Measurements from ENCODE around the gene ELF1. TPM values are rescaled to one million over a fixed set of nuclear protein-coding genes. Genes with fewer than 3 reads are reported as not detected.
"Not testable (repeated sequence)": the region's sequence is repeated elsewhere in the genome, so short reads cannot be mapped to it uniquely, and the experiment has no call there.

Gene ELF1
- total RNA-seq, 3 donors from 2014 or later (not counting 1 experiment from before 2014, with no cell fraction given): 174 to 216 (median 193) TPM

- no peak for DNase-seq
- H3K36me3 ChIP-seq (ENCODE audit: control insufficient read depth, insufficient read depth, low read length): no peaks in the 10 kb centered on the region
- peaks cover 0 to 12% of the 10 kb centered on the region in 2 donors for H3K4me1 Mint-ChIP-seq
- H3K9me3 ChIP-seq (ENCODE audit: control insufficient read depth, insufficient read depth, low read length): no peaks in the 10 kb centered on the region
- no peaks in the 10 kb centered on the region for H3K9me3 Mint-ChIP-seq
- no peak overlapping the region for H3K4me3 ChIP-seq (ENCODE audit: low read length)
- no peak for ATAC-seq
- no peaks in the 10 kb centered on the region for H3K27me3 ChIP-seq (ENCODE audit: control insufficient read depth, insufficient read depth, low read length)
- H3K4me3 Mint-ChIP-seq: no peak overlapping the region
- no peaks in the 10 kb centered on the region for H3K36me3 Mint-ChIP-seq
- H3K27ac Mint-ChIP-seq: no peak overlapping the region
- no peak for TF ChIP-seq CTCF (IDR thresholded peaks at IDR 0.05)
- H3K4me1 ChIP-seq (ENCODE audit: control insufficient read depth, insufficient read depth, low read length): no peaks in the 10 kb centered on the region
- no peaks in the 10 kb centered on the region for H3K27me3 Mint-ChIP-seq (ENCODE audit: low read depth in 2 of 2)
- intact Hi-C loops (cut with micrococcal nuclease): no loop called here
- 100% methylated on average over 1 of the region's 1 CpG for WGBS (ENCODE audit: insufficient coverage)
- no peak overlapping the region for H3K27ac ChIP-seq (ENCODE audit: low read length)
Measured at GRCh38 chr13:40908546-40908945, 110.6 kb downstream of the ELF1 start.

DNA sequence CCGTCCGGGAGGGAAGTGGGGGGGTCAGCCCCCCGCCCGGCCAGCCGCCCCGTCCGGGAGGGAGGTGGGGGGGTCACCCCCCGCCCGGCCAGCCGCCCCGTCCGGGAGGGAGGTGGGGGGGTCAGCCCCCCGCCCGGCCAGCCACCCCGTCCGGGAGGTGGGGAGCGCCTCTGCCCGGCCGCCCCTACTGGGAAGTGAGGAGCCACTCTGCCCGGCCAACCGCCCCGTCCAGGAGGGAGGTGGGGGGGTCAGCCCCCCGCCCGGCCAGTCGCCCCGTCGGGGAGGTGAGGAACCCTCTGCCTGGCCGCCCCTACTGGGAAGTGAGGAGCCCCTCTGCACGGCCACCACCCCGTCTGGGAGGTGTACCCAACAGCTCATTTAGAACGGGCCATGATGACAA lies 118.1 kb downstream of the ELF1 start:
- WGBS (ENCODE audit: insufficient coverage): 96% methylated on average over 25 of the region's 31 CpGs
- DNase-seq; H3K27ac Mint-ChIP-seq; ATAC-seq; H3K4me3 Mint-ChIP-seq; H3K9me3 ChIP-seq (ENCODE audit: control insufficient read depth, insufficient read depth, low read length); H3K36me3 ChIP-seq (ENCODE audit: control insufficient read depth, insufficient read depth, low read length); H3K36me3 Mint-ChIP-seq; H3K27ac ChIP-seq (ENCODE audit: low read length); H3K4me1 ChIP-seq (ENCODE audit: control insufficient read depth, insufficient read depth, low read length); H3K27me3 ChIP-seq (ENCODE audit: control insufficient read depth, insufficient read depth, low read length); H3K27me3 Mint-ChIP-seq (ENCODE audit: low read depth in 2 of 2); H3K4me1 Mint-ChIP-seq; H3K9me3 Mint-ChIP-seq; H3K4me3 ChIP-seq (ENCODE audit: low read length); intact Hi-C loops (cut with micrococcal nuclease): not testable (repeated sequence)

DNA sequence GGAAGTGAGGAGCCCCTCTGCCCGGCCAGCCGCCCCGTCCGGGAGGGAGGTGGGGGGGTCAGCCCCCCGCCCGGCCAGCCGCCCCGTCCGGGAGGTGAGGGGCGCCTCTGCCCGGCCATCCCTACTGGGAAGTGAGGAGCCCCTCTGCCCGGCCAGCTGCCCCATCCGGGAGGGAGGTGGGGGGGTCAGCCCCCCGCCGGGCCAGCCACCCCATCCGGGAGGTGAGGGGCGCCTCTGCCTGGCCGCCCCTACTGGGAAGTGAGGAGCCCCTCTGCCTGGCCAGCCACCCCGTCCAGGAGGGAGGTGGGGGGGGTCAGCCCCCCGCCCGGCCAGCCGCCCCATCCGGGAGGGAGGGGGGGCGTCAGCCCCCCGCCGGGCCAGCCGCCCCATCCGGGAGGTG lies 118.5 kb downstream of the ELF1 start:
- 85% methylated on average over 6 of the region's 28 CpGs for WGBS (ENCODE audit: insufficient coverage)
- H3K4me3 ChIP-seq (ENCODE audit: low read length); H3K4me3 Mint-ChIP-seq; ATAC-seq; H3K27ac Mint-ChIP-seq; H3K27me3 Mint-ChIP-seq (ENCODE audit: low read depth in 2 of 2); H3K27ac ChIP-seq (ENCODE audit: low read length); DNase-seq; intact Hi-C loops (cut with micrococcal nuclease); H3K36me3 Mint-ChIP-seq; H3K9me3 ChIP-seq (ENCODE audit: control insufficient read depth, insufficient read depth, low read length); H3K4me1 ChIP-seq (ENCODE audit: control insufficient read depth, insufficient read depth, low read length); H3K36me3 ChIP-seq (ENCODE audit: control insufficient read depth, insufficient read depth, low read length); H3K4me1 Mint-ChIP-seq; H3K9me3 Mint-ChIP-seq; H3K27me3 ChIP-seq (ENCODE audit: control insufficient read depth, insufficient read depth, low read length): not testable (repeated sequence)

GRCh38 chr13:40897053-40897452 lies 122.1 kb downstream of the ELF1 start:
- Mint-ChIP-seq H3K36me3 (no peaks in the 10 kb centered on the region), H3K27ac (no peak overlapping the region), H3K4me1 (peaks cover 14 to 16% of the 10 kb centered on the region in 2 donors), H3K27me3 (ENCODE audit: low read depth in 2 of 2) (no peaks in the 10 kb centered on the region), H3K9me3 (no peaks in the 10 kb centered on the region), H3K4me3 (no peak overlapping the region)
- no peak overlapping the region for H3K4me3 ChIP-seq (ENCODE audit: low read length)
- no peak overlapping the region for H3K27ac ChIP-seq (ENCODE audit: low read length)
- ATAC-seq (no peak), DNase-seq (no peak)
- H3K4me1 ChIP-seq (ENCODE audit: control insufficient read depth, insufficient read depth, low read length): no peaks in the 10 kb centered on the region
- intact Hi-C loops (cut with micrococcal nuclease): no loop called here
- no peaks in the 10 kb centered on the region for H3K27me3 ChIP-seq (ENCODE audit: control insufficient read depth, insufficient read depth, low read length)
- no peak for TF ChIP-seq CTCF (IDR thresholded peaks at IDR 0.05)
- no peaks in the 10 kb centered on the region for H3K36me3 ChIP-seq (ENCODE audit: control insufficient read depth, insufficient read depth, low read length)
- H3K9me3 ChIP-seq (ENCODE audit: control insufficient read depth, insufficient read depth, low read length): no peaks in the 10 kb centered on the region

All from natural killer cell (primary cell).